ENCODE results near the gene OR5B12.
A peak's percentile ranks its signal among the peaks of the same experiment; 100 is the strongest.
"Not testable (repeated sequence)": the region's sequence is repeated elsewhere in the genome, so short reads cannot be mapped to it uniquely, and the experiment has no call there.

OR5B12 gene

DNA sequence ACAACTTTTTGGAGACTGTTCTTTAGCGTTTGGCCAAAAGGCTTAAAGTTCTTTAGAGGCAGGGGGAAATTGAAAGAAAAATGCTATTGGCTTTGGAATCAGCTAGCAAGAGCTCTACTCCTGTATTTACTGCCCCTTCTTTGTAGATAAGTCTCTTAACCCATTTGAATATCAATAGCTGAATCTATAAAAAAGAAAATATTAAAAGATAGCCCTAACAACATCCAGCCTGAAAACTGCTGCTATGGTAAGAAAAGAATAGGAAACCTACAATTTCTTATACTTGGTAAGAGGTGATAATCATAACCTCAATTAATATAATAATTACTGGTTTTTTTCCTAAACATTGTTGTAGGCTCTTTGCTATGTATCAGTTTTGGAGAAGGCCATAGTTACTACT lies at the start of gene OR5B12:
Gene OR5B12 (minus strand): TSS at position 101 of the 400 bp plus-strand sequence. CDS start 2,085 bp downstream, outside the sequence.
- DNase-seq (ENCODE audit: low read depth, low spot score): no peak

DNA sequence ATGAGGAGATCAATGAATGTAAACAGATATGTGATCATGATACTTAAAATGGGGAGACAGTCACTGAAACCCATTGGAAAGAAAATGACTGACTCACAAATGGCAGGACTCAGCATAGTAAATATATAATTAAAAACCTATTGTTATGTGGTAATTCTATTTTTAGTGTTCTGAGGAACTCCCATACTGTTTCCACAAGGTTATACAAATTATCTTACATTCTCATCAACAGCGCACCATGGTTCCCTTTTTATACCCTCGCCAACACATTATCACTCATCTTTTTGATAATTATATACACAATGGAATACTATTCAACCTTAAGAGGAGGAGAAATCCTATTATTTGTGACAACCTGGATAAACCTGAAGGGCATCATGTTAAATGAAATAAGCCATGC lies 48.8 kb upstream of the OR5B12 start:
- DNase-seq (ENCODE audit: low read depth, low spot score): no peak

DNA sequence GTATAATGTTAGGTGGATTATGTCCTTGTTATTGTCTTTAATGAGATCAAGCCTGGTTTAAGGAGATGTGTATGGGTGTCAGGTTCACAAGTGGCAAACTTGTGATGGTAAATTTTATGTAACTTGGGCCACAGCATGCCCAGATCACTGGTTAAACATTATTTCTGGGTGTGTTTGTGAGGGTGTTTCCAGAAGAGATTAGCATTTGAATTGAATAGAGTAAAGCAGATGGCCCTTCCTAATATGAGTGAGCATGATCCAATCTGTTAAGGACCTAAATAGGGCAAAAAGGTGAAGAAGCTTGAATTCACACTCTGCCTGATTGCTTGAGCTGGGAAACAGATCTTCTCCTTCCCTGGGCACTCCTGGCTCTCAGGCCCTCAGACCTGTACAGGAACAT lies 45.1 kb upstream of the OR5B12 start:
- no peak for DNase-seq (ENCODE audit: low read depth, low spot score)

DNA sequence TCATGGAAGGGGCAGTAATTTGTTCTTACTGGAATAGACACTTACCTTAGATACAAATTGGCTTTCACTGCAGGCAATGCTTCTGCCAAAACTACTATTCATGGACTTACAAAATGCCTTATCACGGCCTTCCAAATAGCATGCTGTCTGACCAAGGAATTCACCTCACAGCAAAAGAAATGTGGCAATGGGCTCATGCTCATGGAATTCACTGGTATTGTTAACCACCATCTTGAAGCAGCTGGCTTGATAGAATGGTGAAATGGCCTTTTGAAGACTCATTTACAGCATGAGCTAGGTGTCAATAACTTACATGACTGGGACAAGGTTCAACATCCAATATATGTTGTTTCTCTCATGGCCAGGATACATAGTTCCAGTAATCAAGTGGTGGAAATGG lies 43.9 kb upstream of the OR5B12 start:
- peak; percentile 16 for DNase-seq (ENCODE audit: low read depth, low spot score)

DNA sequence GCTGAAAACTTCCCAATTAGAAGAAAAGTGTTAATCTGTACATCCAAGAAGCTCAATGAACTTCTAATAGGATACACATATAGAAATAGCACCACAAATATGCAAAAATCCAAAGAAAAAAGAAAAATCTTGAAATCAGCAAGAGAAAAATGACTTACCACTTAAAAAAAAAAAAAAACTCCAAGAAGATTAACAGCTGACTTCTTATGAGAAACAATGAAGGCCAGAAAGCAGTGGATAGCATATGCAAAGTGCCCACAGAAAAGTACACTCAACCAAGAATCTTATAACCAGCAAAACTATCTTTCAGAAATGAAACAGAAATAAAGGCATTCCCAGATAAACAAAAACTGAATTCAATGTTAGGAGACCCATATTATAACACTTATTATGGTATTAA lies 29.9 kb upstream of the OR5B12 start:
- no peak for DNase-seq (ENCODE audit: low read depth, low spot score)

DNA sequence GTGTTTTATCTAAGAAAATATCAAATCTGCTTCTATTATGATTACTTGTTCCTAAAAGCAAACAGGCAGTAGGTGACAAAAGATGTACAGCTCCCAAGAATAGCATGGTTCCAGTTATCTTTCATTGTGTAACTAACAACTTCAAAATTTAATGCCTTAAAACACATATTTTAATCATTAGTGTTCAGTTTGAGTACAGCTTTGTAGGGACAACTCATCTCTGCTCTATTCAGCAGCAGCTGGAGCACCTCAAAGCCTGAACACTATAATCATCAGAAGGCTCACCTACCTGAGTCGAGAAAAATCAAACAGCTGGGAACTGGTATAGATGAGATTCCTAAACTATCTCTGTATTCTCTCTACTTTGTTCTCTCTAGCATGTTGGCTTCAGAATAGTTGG lies 24.3 kb upstream of the OR5B12 start:
- no peak for DNase-seq (ENCODE audit: low read depth, low spot score)

DNA sequence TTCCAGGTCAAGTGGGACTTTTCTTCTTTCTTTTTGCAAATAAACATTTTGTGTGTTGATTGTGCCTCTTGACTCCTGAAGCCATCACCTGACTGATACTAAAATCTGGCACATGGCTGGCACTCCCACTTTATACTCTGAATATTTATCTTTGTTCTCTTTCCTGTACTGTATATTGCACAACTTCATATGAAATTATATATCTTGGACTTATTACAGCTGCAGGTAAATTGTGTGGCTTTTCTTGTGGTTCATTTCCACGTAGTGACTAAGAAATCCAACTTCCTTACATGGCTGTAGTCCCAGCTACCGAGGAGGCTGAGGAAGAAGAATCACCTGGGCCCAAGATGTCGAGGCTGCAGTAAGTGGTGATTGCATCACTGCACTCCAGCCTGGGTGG lies 23.7 kb upstream of the OR5B12 start:
- no peak for DNase-seq (ENCODE audit: low read depth, low spot score)

DNA sequence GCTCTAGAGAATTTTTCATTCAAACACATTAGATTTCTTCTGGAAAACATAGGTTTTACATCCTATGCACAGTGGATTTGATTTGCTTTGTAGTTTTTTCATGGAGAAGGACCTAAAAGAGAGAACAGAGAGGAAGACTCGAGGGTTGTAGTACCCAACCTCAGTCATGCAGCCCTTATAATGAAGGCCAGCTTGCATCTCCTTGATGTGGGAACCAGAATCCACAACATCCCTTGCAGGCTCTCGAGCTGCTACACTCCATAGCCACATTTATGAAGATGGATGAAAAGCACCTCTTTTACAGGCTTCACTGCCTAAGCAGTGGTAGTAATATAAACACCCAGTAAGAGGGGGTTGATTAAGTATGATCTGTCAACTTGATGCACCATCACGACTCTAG lies 9.5 kb upstream of the OR5B12 start:
- DNase-seq (ENCODE audit: low read depth, low spot score): no peak

DNA sequence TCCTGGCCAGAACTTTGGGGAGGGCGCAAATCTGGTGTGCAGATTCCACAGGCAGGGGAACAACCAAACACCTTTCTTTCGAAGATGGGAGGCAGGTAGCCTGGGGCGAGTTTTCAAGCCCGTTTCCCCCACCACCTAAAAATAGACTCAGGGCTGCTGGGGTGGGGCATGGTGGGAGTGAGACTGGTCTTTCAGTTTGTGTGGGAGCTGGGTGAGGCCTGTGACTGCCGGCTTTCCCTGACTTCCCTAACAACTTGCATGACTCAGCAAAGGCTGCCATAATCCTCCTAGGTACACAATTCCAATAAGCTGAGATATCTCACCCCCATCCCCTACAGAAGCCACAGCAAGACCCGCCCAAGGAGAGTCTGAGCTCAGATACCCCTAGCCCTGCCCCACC lies 4.3 kb upstream of the OR5B12 start:
- no peak for DNase-seq (ENCODE audit: low read depth, low spot score)

DNA sequence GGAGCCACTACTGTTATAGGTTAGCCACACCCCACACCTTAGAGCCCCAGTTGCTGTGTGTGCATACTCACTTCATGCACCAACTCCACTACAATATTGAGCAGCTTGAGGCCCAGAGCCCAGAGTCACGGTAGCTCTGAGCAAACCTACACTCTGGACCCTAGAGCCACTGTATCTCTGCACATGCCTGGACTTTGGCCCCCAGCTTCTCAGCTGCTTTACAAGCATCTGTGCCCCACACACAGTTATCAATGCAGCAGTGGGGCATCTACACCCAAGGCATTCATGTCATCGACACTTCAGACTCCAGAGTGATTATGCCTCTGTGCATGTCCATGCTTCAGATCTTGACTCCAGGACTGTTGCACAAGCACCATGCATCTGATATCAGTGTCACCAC lies 2.3 kb upstream of the OR5B12 start:
- DNase-seq (ENCODE audit: low read depth, low spot score): no peak

DNA sequence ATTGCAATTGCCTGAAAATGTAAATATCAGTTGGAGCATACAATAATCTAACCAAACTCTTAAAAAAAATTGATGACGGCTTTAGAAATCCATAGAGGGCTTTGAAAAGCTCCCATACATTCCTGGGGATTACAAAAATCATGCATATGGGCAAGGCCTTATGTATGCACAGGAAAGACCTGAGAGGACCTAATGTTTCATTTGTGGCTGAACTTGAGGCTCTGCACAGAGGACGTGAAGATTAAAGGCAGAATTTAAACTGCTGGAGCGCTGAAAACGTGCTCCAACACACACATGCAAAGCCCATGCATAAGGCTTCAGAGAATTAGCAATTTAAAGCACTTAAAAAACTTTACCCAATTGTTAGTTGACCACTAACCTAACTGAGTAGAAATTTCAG lies 3.5 kb downstream of the OR5B12 start:
- DNase-seq (ENCODE audit: low read depth, low spot score): no peak

DNA sequence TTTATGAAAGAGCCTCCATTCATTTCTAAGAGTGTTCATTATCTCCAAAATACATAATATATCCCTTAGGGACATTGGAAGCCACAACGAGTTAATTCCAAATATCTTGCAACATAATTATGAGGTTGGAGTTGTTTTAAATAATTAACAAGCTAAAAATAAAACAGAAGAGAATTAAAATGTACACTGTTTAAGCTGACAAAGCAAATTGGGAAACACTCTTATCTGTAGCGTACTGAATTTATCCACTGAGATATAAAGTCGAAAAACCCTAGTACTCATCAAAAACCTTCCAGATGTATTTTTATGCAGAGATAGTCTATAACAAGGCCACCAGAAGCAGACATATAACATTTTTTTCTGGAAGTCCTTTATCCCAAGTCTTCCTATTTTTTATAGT lies 7.8 kb downstream of the OR5B12 start:
- DNase-seq (ENCODE audit: low read depth, low spot score): no peak

DNA sequence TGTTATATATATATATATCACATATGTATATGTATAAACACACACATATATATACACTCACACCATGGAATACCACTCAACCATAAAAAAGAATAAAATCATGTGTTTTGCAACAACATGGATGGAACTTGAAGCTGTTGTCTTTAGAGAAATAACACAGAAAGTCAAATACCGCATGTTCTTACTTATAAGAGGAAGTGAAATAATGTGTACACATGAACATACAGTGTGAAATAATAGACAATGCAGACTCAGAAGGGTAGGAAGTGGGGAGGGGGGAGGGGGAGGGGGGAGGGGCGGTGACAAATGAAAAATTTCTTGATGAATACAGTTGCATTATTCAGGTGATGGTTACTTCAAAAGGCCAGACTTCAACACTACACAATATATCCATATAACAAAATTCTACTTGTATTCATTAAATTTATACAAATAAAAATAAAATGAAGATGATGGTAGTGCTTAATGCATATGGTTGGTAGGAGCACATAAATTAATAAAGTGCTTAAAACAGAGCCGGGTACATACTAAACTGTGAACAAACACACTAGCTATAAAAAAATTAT lies 8.3 kb downstream of the OR5B12 start:
- DNase-seq (ENCODE audit: low read depth, low spot score): no peak

DNA sequence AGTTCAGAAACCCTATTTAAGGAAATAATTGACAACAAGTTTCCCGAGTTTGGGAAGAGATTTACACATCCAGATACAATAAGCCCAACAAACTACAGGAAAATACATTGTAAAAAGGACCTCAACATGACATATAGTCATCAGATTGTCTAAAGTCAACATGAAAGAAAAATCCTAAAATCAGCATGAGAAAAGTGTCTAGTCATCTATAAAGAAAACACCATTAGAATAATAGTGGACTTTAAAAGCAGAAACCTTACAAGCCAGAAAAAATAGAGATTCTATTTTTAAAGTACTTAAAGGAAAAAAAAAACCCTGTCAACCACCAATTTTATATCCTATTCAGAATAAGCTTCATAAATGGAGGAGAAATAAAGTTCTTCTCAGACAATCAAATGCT lies 12.8 kb downstream of the OR5B12 start:
- DNase-seq (ENCODE audit: low read depth, low spot score): no peak

DNA sequence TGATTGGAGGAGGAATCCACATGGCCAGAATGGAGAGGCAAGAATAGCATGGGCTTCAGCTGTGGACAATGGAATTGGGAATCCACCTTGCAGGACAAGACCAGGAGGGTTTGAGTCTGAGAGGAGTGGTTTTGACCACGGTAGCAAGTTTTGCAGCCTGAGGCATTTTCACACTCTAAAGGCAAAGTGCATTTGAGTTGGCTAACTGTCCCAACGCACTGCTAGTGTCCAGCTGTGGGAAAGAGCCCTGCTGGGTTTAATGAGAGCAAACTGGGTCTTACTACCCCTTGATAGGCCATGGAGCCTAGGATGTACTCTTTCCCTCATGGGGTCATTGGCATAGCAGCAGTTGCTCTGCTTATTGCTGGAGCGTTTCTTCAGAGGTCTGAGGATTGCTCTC lies 14.0 kb downstream of the OR5B12 start, which contains the start of gene OR5B2:
Gene OR5B2 (minus strand): TSS at position 101 of the 400 bp plus-strand sequence. CDS start 4,860 bp downstream, outside the sequence.
- no peak for DNase-seq (ENCODE audit: low read depth, low spot score)

DNA sequence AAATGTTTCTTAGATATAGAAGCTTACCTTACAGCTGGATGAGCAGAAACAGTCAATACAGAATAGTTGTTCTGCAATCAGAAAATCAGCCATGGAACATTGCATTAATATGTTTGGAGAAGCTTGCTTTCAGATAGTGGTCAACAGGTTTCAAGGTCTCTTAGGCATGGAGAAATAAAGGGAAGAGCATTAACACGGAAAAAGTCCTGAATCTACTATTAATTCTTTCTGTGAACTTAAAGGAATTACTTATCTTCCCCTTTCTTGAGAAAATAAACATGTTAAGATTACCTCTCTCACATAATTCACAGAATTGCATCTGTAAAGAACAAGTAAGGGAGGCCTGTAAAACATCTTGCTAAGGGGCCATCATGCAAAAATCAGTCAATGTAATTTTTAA lies 35.3 kb downstream of the OR5B12 start, which contains the start of gene OR5B3:
Gene OR5B3 (minus strand): TSS at position 101 of the 400 bp plus-strand sequence. CDS start 3,465 bp downstream, outside the sequence.
- no peak for DNase-seq (ENCODE audit: low read depth, low spot score)

DNA sequence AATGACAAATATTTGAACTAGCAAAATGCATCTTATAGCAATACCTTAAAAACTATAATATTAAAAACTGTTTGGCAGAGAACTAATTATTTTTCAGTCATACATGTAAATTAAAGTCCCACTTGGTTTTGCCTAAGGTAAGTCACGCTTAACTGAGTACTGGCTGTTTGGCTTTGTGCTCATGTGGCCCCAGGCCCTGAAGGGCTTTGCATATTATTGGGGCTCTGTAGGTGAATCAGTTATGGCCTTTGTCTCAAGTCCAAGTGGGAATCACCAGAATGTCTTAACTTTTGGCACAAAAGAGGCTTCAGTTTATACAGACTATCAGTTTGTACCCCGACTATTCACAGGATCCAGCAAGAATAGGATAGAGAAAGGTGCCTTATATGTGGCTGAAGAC lies 42.4 kb downstream of the OR5B12 start:
- not testable (repeated sequence) for DNase-seq (ENCODE audit: low read depth, low spot score)

DNA sequence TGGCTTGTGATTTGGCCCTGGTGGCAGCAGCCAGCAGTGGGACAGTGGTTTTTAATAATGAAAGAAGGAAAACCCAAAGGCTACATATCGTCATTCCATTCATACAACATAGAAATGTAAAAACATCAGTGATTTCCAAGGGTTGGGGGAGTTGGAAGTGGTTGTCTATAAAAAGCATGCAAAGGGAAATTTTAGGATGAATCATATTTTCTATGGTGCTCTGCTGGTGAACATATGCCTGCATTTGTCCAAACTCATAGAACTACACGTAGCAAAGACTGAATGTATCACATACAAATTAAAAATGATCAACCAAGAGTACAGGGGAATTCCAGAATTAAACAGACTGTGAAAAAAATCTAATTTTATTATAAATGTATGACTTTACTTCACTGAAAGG lies 46.5 kb downstream of the OR5B12 start:
- no peak for DNase-seq (ENCODE audit: low read depth, low spot score)

DNA sequence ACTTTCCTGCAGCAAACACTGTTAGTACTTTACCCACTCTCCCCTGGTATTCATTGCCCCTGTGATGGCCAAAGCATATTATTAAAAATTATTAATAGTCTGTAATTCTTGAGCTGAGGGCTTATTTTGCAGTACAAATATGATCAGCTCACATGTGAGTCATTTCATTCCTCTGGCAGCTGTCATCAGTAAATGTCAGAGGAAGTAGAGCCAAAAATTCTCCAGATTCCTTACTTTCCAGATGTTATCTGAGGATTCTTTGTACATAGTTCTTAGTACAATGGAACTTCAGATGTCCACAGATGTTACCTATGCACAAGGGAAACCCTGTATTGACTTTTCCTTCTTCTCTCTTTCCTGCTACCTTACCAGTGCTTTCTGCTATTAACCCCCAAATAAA lies 47.8 kb downstream of the OR5B12 start:
- peak; percentile 10 for DNase-seq (ENCODE audit: low read depth, low spot score)

DNA sequence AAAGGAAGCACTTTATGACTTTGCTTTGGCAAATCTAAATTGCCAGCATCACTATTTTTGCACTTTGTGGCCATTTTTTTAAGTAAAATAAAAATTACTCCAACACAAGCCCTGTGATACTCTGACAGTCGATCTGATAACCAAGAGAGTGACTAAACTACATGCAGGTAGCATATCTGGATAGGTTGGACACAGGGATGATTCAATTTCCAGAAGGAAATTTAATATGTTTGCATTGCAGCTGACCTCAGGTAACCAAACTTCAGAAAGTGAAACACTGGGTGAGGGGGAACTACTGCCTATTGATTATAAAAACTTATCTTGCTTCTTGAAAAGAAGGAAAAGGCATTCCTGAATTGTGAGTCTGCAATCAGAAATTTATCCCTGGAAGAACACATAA lies 49.3 kb downstream of the OR5B12 start:
- no peak for DNase-seq (ENCODE audit: low read depth, low spot score)

DNA sequence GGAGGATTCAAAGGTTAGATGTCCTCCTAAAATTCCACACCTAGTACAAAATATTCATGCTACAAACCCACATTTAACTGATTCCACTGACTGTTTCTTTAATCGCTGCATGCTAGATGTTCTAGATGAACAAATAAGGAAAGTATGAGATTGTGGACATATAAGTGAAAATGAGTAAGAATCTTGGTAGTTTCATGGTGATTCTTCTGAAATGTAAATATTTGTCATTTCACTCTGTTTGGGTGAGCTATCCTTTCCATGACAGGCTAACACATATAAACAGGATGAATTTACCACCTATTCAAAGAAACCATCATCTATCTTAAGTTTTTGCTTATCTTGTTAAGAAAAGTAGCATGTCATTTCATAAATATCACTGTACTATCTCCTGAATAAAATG lies 50.2 kb downstream of the OR5B12 start:
- DNase-seq (ENCODE audit: low read depth, low spot score): no peak

DNA sequence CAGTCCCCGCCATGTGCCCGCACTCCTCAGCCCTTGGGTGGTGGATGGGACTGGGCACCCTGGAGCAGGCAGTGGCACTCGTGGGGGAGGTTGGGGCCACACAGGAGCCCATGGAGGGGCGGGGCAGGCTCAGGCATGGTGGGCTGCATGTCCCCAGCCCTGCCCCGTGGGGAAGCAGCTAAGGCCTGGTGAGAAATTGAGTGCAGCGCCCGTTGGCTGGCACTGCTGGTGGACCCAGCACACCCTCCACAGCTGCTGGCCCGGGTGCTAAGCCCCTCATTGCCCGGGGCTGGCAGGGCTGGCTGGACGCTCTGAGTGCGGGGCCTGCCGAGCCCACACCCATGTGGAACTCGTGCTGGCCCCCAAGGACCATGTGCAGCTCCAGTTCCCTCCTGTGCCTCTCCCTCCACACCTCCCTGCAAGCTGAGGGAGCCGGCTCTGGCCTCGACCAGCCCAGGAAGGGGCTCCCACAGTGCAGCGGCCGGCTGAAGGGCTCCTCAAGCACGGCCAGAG lies 51.4 kb downstream of the OR5B12 start:
- no peak for DNase-seq (ENCODE audit: low read depth, low spot score)
